Measurements from ENCODE around the gene APOBEC3A.
"Not testable (repeated sequence)": the region's sequence is repeated elsewhere in the genome, so short reads cannot be mapped to it uniquely, and the experiment has no call there.

APOBEC3A gene

GRCh38 chr22:38943882-38944281, 13.5 kb upstream of the APOBEC3A start:
- DNase-seq = no peak

- DNase-seq = no peak
Observed at GRCh38 chr22:38944653-38945052, 12.8 kb upstream of the APOBEC3A start.

DNA sequence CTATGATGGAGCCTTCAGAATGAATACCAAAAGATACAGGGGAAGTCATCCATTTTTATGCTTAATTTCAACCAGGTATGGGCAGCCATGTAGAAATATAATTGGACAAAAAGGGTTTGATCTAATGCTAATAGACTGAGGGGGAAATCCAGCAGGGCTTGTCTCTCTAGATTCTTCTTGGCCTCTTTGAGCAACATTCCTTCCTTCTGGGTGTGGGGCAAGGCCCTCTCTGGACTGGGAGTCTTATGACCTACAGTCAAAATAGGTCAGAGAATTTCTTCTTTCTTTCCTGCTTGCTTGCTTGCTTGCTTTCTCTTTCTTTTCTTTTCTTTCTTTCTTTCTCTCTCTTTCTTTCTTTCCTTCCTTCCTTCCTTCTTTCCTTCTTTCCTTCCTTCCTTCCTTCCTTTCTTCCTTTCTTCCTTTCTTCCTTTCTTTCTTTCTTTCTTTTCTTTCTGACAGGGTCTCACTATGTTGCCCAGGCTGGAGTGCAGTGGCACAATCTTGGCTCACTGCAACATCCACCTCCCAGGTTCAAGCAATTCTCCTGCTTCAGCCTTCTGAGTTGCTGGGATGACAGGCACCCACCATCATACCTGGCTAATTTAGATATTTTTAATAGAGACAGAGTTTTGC, 11.6 kb upstream of the APOBEC3A start:
- not testable (repeated sequence) for DNase-seq

DNA sequence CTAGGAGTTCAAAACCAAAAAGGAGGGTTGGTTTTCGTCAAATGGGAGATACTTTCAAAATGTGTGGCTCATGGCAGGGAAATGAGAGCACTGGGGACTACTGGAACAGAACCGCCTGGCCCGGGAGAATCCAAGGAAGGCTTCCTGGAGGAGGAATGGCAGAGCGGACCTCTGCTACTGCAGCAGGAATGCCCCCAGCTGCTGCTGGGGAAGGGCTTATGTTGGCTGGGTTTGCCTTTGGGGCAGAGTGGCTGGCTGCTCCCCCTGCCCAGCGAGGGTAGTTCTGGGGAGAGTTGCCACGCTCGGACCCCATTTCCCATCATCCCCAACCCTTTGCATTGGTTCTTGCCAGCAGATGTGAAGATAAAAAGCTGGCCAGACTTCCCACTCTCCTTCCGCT, 10.6 kb upstream of the APOBEC3A start:
- DNase-seq = no peak

DNA sequence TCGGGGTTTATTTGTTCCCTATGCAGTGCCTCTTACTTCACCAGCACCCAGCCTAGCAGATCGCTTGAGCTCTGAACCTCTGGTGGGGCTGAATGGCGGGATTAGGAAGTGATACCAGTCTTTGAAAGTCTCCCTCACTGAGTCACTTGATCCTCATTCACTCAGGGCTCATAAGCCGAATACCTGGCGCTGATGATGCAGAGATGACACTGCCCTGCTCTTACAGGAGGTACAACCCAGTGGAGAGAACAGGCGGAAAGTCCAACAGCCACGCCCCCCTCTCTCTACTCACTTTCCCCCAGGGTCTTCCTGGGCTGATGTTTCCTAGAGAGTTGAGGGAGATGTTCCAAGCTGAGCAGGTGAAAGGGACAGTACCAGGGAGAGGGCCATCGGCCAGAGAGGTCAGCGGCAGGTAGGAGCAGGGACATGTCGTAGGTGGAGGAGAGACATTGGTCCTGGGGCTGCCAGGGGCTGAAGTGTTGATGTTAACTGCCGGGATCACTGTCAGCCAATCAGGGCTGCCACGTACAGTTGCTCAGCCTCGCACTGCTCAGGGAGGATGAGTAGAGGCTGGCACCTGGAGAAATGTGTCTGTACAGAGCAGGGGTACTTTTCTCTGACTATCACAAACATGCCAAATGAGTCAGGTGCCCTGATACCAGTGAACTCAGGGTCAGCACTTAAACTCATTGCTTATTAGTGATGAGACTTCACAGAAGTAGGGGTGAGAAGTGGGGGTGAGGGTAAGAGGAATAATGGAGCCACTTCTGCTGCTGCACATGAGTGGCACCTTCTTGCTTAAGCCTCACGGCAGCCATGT, 9.9 kb upstream of the APOBEC3A start:
- DNase-seq = no peak

DNA sequence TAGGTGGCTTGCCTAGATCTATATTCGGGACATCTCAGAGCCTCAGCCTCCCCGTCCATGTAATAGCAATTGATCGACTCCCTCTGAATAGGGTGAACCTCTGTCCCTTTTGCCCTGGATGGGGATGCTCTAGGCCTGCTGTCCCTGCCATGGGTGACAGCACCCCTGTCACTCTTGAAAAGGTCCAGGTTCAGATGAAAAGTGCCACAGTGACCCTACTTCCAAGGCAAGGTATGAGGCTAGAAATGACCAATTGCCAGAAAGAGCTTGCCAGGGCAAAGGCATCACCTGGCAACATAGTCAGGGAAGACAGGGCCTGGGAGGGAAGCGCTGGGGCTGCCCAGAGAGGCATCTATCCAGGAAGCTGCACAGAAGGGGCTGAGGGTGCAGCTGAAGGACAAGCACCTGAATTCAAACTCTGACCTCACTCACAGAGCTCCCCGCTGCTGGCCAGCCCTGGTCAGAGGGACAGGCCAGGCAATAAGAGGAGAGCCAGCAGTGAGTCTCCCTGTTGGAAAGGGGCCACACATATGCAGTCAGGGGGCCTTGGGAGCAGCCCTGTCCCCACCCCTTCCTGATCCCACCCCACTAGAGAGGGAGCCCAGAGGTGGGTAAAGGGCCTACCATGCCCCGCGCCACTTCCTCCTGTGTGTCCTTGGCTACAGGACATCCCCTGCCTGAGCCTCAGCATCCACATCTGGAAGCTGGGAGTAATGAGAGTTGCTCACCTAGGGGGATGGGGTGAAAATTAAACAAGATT, 9.0 kb upstream of the APOBEC3A start:
- no peak for DNase-seq

GRCh38 chr22:38949889-38950405, 7.5 kb upstream of the APOBEC3A start:
- no peak for DNase-seq

GRCh38 chr22:38950527-38951295, 6.7 kb upstream of the APOBEC3A start:
- no peak for DNase-seq

GRCh38 chr22:38951734-38952133, 5.7 kb upstream of the APOBEC3A start:
- DNase-seq = no peak

DNA sequence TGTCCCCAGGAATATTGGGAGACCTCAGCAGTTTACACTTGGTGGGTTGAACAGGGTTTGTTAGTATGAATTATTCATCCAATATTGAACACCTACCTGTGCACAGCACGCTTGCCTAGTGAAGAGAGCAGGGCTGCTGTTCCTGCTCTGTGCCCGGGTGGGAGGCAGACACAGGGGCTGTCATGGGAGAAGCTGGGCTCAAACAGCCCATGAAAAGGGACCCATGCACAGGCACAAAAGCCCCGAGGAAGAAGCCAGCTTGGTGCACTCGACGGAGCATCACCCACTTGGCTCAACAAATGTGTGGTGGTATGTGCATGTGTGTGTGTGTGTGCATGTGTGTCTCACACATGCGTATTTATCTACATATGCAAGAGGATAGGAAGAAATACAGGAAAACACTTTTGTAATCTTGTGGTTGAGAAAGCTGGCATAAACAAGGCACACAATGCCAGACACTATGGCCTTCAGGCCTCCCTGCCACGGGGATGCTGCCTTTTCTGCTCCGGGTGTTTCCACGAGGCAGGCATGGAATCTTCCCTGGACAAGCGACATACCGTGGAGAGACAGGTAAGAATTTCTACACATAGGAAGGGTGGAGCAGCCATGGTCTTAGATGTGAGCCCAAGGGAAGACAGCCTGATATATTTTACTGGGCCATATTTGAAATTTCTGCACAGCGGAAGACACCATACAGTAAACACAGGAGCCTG, 5.0 kb upstream of the APOBEC3A start:
- no peak for DNase-seq

DNA sequence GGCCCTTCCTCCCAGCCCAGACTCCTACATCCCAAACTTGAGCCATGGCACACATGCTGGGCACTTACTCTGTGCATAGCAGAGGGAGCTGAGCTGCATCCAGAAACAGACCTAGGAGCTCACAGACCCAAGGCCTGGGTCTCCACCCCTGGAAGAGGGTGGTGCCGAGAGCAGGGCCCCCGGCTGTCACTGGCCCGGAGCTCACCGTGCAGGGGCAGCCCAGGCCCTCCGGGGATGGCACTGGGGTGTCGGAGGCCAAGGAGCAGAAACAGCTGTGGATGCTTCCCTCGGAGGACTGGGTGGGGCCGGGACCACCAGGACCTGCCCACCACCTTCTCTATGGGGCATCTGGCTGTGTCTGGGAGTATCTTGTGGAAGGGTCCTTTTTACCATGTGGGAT, 4.3 kb upstream of the APOBEC3A start:
- DNase-seq = no peak

DNA sequence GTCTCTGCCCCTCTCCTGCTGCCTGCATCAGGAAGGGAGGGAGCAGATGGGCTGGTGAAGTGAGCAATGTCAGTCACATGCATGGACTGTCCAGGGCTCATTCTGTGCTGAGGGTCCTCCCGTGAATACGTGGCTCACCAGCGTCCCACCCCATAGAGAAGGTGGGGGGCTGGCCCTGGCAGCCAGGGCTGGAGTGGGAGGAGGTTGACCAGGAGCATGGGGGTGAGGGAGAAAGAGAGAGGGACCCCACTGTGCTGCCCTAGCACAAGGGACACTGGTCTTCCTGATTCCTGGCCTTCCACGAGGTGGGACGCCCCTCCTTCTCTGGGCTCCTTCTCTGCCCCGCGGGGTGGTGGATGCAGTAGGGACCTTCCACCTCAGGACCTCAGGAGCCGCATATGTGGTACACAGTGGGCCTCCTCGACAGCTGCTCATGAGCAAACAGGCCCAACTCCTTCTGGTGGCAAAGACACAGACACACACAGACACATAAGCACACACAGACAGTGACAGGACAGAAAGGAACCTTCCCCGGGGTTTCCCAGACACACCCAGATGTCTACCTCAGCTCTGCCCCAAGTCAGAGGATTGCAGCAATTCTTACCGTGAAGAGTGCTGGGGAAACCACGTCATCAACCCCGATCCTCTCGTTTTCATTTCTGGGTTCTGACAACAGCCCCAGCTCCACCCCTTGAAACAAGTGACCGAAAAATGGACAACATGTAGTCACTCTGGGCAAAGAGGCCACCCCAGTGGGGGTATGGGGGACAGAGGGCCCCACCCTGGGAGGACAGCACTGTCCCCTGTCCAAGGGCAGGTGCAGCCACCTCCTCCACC, 3.6 kb upstream of the APOBEC3A start:
- no peak for DNase-seq

DNA sequence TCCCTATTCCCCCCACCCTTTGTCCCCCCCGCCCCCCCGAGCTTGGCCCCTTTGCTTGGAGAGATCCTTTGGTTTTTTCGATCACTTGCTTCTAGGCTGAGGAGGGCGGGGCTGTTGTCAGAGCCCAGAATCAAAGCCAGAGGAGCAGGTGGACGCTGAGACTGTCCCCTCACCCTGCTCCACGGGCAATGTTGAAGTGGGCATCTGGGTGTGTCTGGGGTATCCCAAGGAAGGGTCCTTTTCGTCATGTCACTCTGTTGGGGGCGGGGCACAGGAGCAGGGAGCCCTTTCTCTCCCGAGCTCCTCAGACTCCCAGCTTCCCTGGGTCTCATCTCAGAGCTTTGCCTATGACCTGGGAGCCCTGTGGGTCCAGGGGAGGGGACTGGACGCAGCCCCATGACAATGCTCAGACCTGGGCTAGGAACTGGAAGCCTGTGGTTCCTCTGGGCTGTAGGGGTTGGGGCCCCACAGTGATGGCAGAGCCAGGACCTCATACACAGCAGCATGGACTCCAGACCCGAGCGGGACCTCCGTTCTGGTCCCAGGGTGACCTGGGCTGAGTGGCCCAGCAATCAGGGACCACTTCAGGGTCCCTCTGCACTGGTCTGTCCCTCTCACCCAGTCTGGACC, 2.9 kb upstream of the APOBEC3A start:
- no peak for DNase-seq

DNA sequence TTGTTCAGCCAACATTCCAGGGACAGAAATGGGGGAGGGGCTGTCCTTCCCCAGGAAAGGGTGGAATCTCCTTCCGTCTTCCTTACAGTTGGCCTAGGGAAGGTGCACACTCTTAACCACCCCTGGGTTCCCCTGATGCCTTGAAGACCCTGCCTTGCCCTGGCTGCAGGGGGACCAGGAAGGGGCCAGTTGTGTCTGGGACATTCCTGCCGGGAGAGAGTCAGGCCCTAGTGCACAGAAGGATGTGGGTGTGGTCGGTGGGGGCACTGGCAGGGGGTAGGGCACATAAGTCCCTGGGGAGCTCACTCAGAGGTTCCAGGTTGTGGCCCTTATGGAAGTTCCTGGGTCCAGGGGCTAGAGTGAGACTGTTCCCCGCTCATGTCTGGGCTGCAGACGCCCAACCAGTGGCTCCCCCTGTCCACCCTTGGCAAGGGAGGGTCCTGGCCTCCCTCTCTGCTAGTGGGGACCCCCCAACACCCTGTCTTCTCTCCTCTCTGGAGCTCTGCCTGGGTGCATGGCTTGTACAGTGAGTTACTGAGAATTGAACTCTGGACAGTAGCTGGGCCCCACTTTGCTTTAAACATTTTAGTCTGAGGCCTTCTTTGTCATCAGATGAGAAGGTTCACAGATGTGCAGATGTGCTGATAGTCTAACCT, 2.0 kb upstream of the APOBEC3A start:
- DNase-seq = no peak

DNA sequence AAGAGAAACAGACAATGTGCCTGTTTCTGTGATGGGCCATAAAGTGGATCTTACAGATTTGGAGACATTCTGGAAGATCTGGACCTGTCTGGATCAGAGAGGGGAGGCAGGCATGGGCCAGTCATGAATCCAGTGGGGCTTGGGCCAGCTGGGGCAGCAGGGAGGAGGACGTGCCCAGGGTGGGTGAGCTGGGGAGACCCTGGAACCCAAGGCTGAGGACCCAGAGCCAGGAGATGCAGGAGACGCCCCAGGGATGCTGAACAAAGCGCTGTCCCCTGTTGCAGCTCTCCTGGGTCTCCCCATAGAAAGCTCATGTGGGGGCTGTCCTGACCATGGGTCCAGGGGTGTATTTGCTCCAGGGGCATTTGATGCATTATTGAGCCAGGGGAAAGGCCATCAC, 1.5 kb upstream of the APOBEC3A start:
- no peak for DNase-seq

DNA sequence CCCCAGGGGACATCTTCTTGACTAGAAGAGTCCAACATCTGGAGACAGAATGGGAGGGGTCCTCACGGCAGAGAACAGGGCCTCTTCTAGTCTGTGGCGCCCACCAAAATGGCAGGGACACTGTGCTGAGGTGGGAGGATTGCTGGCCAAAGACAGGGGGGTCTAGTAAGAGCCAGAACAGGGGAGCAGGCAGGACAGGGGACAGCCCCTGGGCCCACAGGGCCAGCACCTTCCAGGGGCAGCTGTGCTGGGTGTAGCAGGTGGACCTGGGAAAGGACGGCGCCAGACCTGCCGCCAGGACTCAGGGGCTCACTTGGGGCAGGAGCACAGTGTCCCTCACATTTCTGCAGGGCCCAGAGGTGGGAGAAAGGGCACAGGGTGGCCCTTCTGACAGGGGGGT, 858 bp upstream of the APOBEC3A start:
- DNase-seq = no peak

- DNase-seq = no peak
Observed at GRCh38 chr22:38957808-38958650, 620 bp downstream of the APOBEC3A start.

GRCh38 chr22:38958651-38958943, 1.2 kb downstream of the APOBEC3A start:
- DNase-seq = not testable (repeated sequence)

- no peak for DNase-seq
Observed at GRCh38 chr22:38959590-38959989, 2.2 kb downstream of the APOBEC3A start.

Measured in NCI-H1694 (cell line).